C1 segment of cervical spinal cord (tissue), 14 donors: ENCODE data around the gene RIPOR2.
"Not testable (repeated sequence)": the region's sequence is repeated elsewhere in the genome, so short reads cannot be mapped to it uniquely, and the experiment has no call there.

Experiments used
- DNase-seq, 14 donors: peaks; one replicate each; lab custom pipeline; 2025; lab: John Stamatoyannopoulos, UW

The RIPOR2 gene

DNA sequence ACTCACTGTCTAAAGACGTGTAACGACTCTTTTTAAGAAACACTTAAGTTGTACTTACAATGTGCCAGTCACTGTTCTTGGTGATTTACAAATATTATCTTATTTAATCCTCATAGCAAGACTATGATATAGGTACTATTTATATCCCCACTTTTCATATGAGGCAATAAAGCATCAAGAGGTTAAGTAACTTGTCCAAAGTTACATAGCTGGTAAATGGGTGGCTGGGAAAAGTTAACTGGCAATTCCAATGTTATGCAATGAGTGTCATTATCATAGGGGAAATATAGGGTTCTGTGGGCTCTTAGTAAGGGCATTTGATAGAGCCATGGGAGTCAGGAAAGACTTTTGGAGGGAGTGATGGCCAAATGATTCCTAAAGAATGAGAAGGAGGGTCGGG is 21.4 kb upstream of the RIPOR2 start:
- no peak for DNase-seq

- DNase-seq = no peak
Measured at GRCh38 chr6:24953726-24954125, 18.0 kb upstream of the RIPOR2 start.

DNA sequence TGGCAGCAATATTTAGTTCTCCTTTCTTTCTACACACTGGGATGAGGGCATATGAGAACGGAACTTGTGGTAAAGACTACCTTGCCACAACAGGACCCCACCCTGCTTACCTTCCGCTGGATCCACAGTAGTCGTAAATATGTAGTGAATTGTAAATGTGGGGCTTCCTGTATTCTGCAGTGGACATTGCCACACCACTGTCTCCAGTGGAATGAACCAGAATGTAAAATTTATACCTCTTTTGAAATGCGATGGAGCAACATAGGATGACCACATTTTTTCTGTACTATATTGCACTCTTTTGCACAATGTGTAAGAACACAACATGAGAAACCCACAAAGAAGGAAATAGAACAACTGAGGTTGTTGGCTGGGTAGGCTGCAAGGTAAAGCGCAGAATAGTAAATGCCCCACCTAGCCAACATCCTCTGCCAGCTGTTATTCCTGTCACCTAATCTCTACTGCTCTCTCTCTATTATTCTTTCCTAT is 16.1 kb upstream of the RIPOR2 start:
- no peak for DNase-seq

GRCh38 chr6:24950218-24950941 is 14.6 kb upstream of the RIPOR2 start:
- no peak for DNase-seq

GRCh38 chr6:24949020-24949569 is 13.3 kb upstream of the RIPOR2 start:
- no peak for DNase-seq

DNA sequence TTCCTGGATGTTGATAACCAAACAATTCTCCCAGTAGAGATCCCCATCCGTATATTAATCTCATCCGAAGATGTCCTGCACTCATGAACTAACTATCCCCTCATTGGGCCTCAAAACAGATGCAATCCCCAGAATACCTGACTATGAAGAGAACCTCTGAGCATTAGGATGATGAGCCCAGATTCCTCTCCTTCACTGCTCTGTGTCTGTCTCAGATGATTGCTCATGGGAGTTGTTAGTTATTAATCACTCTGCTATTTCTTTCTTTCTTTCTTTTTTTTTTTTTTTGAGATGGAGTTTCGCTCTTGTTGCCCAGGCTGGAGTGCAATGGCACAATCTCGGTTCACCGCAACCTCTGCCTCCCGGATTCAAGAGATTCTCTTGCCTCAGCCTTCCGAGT is 12.5 kb upstream of the RIPOR2 start:
- not testable (repeated sequence) for DNase-seq

GRCh38 chr6:24947636-24948035 is 11.9 kb upstream of the RIPOR2 start:
- no peak for DNase-seq

DNA sequence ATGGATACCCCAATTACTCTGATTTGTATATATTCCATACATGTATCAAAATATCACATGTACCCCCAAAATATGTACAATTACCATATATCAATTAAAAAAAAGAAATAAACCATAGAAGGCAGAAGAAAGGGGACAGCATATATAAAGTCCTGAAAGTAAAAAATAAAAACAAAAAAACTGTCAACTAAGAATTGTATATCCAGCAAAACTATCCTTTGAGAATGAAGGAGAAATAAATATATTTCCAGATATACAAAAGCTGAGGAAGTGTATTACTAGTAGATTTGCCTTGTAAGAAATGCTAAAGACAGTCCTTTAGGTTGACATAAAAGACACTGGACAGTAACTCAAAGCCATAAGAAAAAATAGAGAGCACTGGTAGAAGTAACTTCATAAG is 9.3 kb upstream of the RIPOR2 start:
- DNase-seq = no peak

DNA sequence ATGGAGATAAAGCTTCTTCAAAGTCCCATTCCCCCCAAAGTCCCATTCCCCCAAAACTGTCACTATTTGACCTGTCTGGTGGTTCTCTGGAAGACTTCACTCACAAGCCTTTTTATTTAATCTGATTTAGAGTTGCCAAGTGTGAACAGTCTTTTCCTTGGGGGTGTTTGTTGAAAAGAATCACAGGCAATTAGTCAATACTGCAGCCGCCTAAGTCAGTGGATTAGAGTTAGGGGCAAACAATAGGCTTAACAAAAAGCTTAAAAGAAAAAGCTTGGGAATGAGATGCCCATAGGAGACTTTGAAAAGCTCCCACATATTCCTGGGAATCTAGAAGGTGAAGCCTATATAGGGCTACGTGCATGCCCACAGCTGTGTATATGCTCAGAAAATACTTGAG is 8.0 kb upstream of the RIPOR2 start:
- no peak for DNase-seq

DNA sequence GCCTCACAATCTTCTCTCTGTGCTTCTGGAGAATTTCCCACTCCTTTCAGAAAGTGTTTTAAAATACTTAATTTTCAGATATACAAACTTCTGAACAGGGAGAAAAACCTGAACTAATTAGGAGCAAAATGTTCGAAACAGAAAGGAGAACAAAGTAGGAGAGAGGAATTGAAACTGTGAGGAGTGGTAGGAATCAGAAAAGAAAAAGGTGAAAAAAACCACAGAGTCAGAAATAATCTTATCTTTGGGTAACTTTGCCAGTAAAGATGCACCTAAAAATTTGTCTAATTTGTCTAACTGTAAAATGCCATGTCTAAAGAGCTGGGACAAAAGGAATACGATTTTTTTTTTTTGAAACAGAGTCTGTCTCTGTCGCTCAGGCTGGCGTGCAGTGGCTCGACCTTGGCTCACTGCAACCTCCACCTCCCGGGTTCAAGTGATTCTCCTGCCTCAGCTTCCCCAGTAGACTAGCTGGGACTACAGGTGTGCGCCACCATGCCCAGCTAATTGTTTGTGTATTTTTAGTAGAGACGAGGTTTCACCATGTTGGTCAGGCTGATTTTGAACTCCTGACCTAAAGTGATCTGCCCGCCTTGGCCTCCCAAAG is 4.7 kb upstream of the RIPOR2 start:
- DNase-seq = no peak

GRCh38 chr6:24936641-24937317 is 1.0 kb upstream of the RIPOR2 start:
- peak in 1 of 14 donors; percentile 14 for DNase-seq

- no peak for DNase-seq
Measured at GRCh38 chr6:24933868-24934401, 1.8 kb downstream of the RIPOR2 start.

DNA sequence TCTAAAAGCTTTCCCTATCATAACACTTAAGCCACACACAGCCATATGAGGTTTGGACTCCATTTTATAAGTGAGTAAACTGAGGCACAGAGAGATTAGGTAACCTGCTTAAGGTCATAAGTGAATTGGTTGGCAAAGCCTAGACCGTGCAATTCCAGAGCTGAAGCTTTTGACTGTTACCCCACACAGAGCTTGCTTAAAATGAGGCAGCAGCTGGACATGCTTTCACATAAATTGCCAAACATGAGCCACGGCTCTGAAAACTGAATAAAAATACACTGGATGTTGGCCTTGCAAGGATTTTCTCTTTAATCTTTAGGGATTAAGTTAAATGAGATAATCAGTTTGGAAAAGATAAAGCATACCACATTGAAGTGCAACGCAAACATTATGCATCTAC is 2.5 kb downstream of the RIPOR2 start:
- DNase-seq = no peak

DNA sequence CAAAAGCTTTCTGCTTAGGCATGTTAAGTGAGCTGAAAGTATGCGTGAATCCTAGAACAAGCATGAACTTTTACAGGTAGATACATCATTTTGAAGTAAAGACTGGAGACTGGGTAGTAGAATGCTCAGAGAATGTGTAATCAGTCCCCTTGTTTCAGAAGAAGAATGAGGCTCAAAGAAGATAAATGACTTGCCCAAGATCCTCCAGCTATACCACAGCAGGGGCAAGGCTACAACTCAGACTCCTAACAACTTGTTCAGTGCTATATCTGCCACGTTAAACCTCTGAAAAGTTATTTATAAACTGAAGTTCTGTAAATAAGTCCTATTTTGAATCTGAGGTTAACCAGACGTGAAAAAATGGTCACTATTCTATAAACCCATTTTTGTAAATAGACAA is 2.9 kb downstream of the RIPOR2 start:
- DNase-seq = no peak

DNA sequence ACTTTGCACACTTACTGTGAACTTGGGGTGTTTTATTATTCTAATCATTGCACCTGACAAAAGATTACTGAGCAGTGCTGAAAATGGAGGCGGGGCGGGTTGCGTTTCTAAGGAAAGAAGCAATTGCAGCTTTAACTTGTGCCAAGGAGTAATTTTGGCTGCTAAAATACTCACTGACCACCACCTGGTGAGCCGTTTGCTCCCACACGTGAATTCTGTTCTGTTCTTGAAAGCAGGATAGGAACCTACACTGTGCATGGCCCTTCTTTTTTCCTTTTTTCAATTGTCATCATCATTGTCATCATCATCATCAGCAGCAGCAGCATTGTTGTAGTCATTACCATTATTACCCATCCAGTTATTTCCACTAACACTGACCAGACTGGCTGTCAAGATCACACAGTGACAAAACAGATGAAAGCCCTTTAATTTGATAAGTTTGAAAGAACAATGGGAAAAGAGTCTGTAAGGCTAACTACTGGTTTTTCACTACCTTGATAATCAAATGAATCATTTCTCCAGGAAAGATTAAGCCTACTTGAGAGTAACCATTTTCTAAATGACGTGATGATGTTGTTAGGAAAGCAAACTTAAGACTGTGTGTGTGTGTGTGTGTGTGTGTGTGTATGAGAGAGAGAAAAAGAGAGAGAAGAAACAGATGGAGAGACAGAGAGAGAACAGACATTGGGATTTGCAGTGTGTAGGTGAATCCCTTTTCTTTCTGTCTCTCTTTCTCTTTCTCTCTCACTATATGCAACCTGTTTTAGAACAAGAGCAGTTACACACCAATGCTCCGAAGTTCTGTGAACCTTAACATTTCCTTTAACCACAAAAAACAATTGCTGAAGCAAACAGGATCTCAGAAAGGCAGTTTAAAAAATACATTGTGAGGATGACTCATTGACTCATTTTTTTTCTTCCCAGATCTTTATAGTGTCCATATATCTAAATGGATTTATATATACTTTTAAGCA is 3.8 kb downstream of the RIPOR2 start:
- no peak for DNase-seq

DNA sequence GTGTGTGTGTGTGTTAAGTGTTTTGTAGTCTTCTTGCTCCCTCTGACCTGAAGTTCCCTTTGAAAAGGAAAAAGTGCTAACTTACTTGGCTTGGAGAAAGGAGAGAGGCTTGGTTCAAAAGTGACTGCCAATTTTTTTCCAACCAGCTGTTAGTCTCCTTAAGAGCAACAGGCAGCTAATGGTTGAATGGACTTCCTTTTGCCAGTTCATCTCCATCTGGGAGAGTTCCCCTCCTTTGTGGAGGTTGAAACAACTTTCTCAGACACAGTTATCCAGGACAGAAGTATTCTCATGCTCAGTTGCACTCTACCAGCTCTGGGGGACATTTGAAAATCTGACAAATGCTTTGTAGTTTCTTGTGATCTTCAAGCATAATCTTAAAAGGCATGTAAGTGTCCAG is 4.5 kb downstream of the RIPOR2 start:
- no peak for DNase-seq

DNA sequence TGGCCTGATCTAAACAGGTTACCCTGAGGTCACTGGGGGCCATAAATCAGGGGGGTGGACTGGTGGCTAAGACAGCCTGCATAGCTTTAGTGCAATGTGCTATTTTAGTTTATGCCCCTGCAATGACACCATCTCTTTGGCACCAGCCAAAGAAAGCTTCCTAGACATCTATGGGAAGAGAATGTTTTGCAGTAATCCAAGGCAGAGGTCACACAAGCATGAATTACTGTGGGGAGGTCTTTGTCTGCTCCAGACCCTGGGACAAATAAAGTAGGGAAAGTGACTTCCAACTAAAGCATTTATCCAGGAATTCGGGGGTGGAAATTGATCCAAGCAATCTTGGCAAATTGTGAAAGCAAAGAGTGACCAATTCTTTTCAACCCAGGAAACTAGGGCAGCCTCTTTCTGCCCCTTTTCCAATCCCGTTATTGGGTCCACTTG is 5.3 kb downstream of the RIPOR2 start:
- DNase-seq = peak in 1 of 14 donors; percentile 9

DNA sequence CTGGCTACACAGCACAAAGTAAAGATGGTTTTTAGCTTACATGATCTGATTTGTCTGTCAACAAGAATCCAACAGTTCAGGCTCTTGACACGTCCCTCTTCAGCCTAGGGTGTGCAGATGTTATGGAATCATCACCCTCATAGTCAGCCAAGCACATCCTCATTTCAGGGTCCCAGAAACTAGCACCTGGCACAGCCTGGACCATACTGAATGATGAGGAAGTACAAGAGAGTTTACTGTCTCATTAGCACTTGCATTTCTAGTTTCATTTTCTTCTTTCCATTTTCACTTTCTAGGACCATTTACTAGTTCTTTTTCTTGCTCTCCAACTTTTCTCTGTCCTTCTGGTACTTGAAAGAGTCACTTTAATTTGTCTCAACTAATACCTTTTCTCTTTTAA is 6.5 kb downstream of the RIPOR2 start:
- DNase-seq = no peak

GRCh38 chr6:24927985-24928745 is 7.6 kb downstream of the RIPOR2 start:
- no peak for DNase-seq

DNA sequence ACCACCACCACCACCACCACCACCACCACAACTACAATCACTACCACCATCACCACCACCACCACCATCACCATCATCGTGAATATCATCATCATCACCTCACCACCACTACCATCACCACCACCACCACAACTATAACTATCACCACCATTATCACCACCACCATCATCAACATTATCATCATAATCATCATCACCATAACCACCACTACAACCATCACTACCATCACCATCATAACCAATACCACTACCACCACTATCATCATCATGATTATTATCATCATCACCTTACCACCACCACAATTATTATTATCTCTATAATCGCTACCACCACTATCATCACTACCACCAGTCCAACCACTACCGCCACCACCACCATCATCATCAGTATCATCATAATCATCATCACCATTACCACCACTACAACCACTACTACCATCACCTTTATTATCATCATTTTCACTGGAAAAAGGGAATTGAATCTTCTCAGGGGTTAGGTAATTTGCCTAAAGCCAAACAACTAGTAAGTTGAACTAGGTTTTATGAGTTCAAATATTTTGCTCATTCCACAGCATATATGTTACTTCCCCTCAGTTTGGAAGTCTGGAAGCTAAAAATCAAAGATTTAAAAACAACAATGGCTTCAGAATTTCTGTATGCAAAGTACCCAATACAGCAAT is 8.3 kb downstream of the RIPOR2 start:
- DNase-seq = no peak
